Retinal pigment epithelial cell (primary cell): ENCODE measurements around the gene IL25.

Source experiments
- DNase-seq: peaks from one replicate; pipeline ENCODE4 v3.0.0-alpha.2; 2010; ENCODE audit warnings: low read depth
- H3K4me3 ChIP-seq: 2 replicates; pipeline ENCODE4 v1.5.1; 2011; ENCODE audit warnings: mild to moderate bottlenecking, low read length, control low read depth, moderate library complexity
- CTCF ChIP-seq: conservative IDR thresholded peaks from 2 replicates; pipeline ENCODE4 v1.5.1; 2011; ENCODE audit warnings: low read depth, low read length, control low read depth, inconsistent platforms

IL25 gene

DNA sequence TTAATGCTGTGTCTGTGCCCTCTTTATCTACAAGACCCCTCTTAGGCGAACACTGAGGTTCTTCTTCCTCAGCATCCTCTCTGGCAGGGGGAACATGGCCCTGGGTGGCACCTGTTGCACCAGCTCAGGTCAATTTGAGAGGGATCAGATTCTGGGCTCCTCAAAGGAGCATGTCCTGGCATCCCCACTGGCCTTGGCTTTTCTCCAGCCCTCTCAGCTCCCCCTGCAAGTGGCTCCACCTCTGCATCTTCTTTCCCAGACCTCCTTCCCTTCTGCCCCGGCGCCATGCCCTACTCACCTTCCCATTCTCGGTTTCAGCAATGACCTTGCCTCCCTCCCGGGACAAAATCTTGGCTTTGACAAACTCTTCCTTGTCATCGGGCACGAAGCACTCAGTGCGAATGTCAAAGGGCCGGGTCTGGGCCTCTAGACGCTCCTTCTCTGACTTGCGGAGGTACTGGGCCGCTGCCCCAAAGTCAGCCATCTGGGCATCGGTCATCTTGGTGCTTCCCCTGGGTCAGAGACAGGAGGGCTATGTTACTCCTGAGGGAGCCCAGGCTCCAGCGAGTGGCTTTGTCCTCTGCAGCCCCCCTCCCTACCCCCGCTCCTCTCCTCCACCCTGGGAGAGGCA is 34.2 kb downstream of the IL25 start:
- no peak for DNase-seq
- no peak overlapping the region for H3K4me3 ChIP-seq
- TF ChIP-seq CTCF, result no peak

DNA sequence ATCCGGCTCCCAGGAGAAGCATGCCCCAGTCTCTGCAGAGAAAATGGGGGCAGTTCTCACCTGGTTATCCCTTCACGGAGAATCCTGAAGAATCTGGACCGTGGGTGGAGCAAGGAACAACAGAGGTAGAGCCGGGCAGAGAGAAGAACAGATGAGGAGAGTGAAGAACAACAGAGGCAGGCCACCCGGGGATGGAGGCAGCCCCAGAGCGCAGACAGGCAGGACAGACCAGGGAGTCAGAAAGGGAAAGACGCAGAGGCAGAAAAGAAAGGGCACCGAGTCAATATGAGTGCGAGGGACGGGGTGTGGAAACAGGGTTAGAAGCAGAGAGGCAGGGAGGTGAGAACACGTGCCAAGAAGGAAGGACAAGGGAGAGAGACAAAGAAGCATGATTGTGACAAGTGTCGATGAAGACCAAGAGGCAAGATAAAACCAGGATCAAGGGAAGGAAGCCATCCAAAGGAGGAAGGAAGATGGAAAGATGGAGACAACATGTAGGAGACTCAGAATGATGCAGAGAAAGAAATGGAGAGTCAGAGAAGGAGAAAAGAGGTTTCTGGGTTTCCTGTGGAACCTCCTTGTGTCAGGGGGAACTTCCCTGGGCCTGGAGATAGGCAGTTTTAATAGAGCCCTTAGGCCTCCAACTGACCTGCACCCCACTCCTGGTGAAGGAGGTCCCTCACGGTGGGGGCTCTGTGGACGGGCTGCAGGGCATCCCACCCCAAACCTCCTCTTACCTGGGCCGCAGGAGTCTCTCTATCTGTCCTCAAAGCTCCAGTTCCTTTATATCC is 35.1 kb downstream of the IL25 start, which contains the start of gene MYH6:
Gene MYH6 (minus strand): TSS at position 758 of the 791 bp plus-strand sequence. CDS start 1,050 bp downstream, outside the sequence.
- TF ChIP-seq CTCF, result no peak
- no peak within 1 kb of the TSS for H3K4me3 ChIP-seq
- no peak for DNase-seq

- no peak for DNase-seq
- TF ChIP-seq CTCF, result no peak
- no peak overlapping the region for H3K4me3 ChIP-seq
Measured at GRCh38 chr14:23408307-23408630, 35.7 kb downstream of the IL25 start.

GRCh38 chr14:23409475-23409874 is 36.9 kb downstream of the IL25 start:
- no peak overlapping the region for H3K4me3 ChIP-seq
- DNase-seq, result no peak
- no peak for TF ChIP-seq CTCF

DNA sequence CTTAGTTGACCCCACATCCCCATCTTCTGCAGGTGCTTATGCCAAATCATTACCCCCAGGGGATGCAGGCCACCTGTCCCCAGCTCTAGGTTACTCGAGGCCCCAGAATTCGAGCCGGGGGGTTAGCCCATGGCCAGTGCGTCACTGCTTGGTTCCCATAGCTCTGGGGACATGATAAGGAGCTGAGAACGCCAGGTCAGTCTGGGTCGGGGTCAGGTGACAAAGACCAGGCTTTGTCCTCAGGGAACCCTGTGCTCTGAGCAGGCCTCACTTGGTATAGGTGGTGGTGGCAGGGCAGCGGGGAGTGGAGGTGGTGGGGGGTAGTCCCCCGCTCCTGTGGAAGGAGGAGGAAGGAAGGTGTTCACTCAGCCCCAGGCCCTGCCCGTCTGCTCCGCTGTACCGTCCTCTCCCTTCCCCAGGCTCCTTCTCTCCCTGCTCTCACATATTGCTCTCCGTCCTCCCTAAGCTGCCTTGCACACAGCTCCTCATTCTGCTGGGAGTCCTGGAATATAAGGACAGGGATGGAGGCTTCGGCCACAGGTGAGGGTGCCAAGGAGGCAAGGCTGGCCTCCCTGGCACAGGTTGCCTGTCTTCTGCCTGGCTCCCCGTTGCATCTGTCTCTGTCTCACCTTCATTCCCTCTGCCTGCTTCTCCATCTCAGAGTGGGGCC is 37.5 kb downstream of the IL25 start:
- DNase-seq, result no peak

More for the DNA sequence above, 37.5 kb downstream of the IL25 start:
- H3K4me3 ChIP-seq, result no peak overlapping the region
- no peak for TF ChIP-seq CTCF
